GM18858 (cell line): ENCODE results near the gene AGPAT3.
"Not testable (repeated sequence)": the region's sequence is repeated elsewhere in the genome, so short reads cannot be mapped to it uniquely, and the experiment has no call there.

ENCODE experiments used
- ATAC-seq: cut with Tn5 transposase; IDR thresholded peaks from one replicate; pipeline ENCODE4 v1.9.1; 2021; ENCODE audit not compliant: unreplicated experiment

The AGPAT3 gene

GRCh38 chr21:43834146-43834905 is 30.7 kb upstream of the AGPAT3 start:
- no peak for ATAC-seq

- ATAC-seq = no peak
Measured at GRCh38 chr21:43835050-43835449, 30.0 kb upstream of the AGPAT3 start.

GRCh38 chr21:43835861-43836260 is 29.2 kb upstream of the AGPAT3 start:
- ATAC-seq = no peak

DNA sequence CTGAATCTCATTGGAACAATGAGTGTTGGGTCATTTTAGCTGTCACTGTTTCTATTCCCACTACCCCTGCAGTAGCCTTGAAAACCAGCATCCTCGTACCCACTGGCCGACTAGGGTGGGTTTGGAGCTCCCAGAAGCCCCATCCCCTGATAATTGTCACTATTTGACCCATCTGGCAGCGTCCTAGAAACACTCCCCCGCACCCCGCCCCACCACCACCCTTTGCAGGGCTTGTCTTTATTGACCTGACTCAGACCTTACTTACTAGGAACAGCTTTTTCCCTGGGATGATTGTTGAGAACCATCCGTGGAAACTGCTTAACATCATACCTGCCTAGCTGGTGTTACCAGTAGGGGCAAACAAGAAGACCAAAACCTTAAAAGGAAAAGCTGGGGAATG is 28.4 kb upstream of the AGPAT3 start:
- ATAC-seq = no peak

GRCh38 chr21:43840259-43840658 is 24.8 kb upstream of the AGPAT3 start:
- no peak for ATAC-seq

DNA sequence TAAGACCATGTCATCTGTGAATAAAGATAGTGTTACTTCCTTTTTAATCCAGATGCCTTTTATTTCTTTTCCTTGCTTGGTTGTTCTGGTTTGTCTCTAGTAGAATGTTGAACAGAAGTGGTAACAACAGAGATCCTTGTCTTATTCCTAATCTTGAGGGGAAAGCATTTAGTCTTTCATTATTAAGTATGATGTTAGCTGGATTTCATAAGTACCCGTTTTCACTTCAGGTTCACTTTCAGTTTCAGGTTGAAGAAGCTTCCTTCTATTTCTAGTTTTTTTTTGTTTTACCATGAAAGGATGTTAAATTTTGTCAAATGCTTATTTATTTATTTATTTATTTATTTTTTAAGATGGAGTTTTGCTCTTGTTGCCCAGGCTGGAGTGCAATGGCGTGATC is 22.3 kb upstream of the AGPAT3 start:
- no peak for ATAC-seq

DNA sequence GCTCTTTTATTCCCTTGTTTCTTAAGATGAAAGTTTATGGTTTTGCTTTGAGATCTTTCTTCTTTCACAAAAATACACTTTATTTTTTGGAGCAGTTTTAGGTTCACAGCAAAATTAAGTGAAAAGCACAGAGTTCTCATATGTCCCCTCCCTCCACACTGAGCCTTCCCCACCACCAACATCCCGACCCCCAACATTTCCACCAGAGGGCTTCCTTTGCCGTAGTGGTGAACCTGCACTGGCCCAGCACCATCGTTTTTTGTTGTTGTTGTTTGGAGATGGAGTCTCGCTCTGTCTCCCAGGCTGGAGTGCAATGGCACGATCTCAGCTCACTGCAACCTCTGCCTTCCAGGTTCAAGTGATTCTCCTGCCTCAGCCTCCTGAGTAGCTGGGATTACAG is 20.1 kb upstream of the AGPAT3 start:
- ATAC-seq = not testable (repeated sequence)

- ATAC-seq = no peak
Measured at GRCh38 chr21:43845386-43845785, 19.6 kb upstream of the AGPAT3 start.

- ATAC-seq = no peak
Measured at GRCh38 chr21:43846430-43846829, 18.6 kb upstream of the AGPAT3 start.

DNA sequence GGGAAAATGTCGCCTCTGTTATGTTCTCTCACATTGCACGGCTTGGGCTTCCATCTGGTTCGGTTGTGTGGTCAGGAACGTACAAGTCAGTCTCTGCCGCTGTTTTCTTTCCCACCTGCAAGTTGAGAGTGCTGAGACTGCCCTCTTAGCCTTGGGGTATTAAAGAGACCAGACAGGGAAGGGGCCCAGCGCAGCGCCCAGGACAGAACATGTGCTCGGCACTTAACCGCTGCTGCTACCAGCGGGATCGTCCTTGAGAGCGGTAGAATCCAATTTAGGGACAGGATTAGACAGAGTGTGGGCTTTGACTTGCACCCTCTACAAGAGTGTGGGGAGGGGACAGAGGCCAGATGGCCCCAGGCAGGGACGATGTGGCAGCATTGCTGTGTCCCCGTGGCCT is 17.7 kb upstream of the AGPAT3 start:
- ATAC-seq = no peak

DNA sequence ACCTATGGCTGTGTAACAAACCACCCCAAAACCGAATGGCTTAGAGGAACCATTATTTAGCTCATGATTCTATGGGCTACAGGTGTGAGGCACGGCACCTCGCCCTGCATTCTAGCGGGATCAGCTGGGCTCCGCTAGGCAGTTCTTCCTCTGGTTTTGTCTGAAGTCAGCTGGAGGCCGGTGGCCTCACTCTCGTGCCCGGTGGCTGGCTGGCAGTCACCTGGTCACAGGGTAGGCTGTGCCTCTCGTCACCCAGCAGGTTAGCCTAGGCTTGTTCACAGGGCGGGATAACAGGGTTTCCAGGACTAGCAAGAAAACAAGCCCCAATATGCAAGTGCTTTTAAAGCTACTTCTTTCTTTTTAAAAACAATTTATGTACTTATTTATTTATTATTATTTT is 16.3 kb upstream of the AGPAT3 start:
- no peak for ATAC-seq

GRCh38 chr21:43849532-43850299 is 15.3 kb upstream of the AGPAT3 start:
- ATAC-seq = no peak

DNA sequence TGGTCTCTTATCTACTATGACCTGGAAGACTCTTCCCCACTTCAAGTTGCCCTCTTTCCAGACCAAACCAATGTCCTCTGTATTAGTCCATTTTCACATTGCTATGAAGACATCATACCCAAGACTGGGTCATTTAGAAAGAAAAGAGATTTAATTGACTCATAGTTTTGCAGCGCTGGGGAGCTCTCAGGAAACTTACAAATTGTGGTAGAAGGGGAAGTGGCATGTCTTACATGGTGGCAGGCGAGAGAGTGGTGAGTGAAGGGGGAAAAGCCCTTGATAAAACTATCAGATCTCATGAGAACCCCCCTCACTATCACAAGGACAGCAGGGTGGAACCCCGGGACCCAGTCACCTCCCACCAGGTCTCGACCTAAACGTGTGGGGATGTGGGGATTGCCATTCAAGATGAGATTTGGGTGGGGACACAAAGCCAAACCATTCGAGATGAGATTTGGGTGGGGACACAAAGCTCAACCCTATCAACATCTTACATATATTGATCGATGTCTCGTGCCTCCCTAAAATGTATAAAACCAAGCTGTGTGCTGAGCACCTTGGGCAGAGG is 14.2 kb upstream of the AGPAT3 start:
- ATAC-seq = no peak

- ATAC-seq = no peak
Measured at GRCh38 chr21:43851593-43851992, 13.4 kb upstream of the AGPAT3 start.

- no peak for ATAC-seq
Measured at GRCh38 chr21:43853851-43854772, 10.9 kb upstream of the AGPAT3 start.

- peak; percentile 55 for ATAC-seq
Measured at GRCh38 chr21:43854773-43855633, 10.0 kb upstream of the AGPAT3 start.

- no peak for ATAC-seq
Measured at GRCh38 chr21:43855955-43856354, 9.1 kb upstream of the AGPAT3 start.

GRCh38 chr21:43858806-43859648 is 6.0 kb upstream of the AGPAT3 start:
- ATAC-seq = no peak

DNA sequence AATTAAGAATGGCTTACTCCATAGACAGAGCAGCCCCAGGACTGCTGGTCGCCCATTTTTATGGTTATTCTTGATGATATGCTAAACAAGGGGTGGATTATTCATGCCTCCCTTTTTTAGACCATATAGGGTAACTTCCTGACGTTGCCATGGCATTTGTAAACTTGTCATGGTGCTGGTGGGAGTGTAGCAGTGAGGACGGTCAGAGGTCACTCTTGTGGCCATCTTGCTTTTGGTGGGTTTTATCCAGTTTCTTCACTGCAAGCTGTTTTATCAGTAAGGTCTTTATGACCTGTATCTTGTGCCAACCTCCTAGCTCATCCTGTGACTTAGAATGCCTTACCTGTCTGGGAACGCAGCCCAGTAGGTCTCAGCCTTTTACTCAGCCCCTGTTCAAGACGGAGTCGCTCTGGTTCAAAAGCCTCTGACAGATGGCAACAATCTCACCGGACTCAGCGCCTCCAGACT is 5.2 kb upstream of the AGPAT3 start:
- ATAC-seq = no peak
